ENCODE data around the gene SMIM10L2A. TPM values are rescaled to one million over a fixed set of nuclear protein-coding genes. Genes with fewer than 3 reads are reported as not detected.
A peak's percentile ranks its signal among the peaks of the same experiment; 100 is the strongest.

SMIM10L2A gene
- total RNA-seq, 1 experiment from 2014 or later, result 18.3 TPM

DNA sequence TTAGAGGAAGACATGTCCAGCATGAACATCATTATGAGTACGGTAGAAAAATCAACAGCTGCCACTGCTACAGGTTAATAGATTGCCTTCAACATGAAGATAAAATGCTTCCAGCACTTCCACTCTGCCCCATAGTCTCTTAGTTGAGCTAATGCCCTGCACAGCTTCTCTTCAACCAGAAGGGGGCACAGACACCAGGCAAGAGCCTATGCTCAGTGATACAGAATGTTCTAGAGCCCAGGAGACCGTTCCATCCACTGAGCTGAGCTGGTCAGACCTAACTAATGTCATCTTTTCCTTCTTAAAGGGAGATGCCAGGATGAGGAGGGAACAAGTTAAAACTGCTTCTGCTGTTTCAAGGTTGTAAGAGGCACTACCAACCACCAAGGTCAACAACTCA, 42.2 kb downstream of the SMIM10L2A start:
- Histone ChIP-seq H3K9me3 (ENCODE audit: control insufficient read depth, low read depth, low read length) (peaks cover 45% of the 10 kb centered on the region), H4K91ac (ENCODE audit: insufficient read length, low read depth, low read length) (no peak overlapping the region), H4K5ac (ENCODE audit: insufficient read length, low read depth, low read length) (no peak overlapping the region), H3T11ph (ENCODE audit: low read length) (no peak overlapping the region), H3K4me2 (ENCODE audit: insufficient read depth, insufficient read length, low read length) (no peak overlapping the region), H4K20me1 (ENCODE audit: control insufficient read depth, insufficient read depth, insufficient read length) (no peaks in the 10 kb centered on the region), H2BK120ac (ENCODE audit: low read depth, low read length, poor library complexity, severe bottlenecking) (no peak overlapping the region), H2BK5ac (ENCODE audit: insufficient read length, low read length) (no peak overlapping the region), H2BK12ac (ENCODE audit: insufficient read length, low read depth, low read length) (no peak overlapping the region), H3K23me2 (ENCODE audit: insufficient read length, low read depth, low read length, poor library complexity, severe bottlenecking) (no peaks in the 10 kb centered on the region), H3K9ac (ENCODE audit: extremely low read depth, insufficient read length, low read length) (no peak overlapping the region), H2BK15ac (ENCODE audit: low read depth, low read length) (no peak overlapping the region), H3K4ac (ENCODE audit: low read depth, low read length) (no peak overlapping the region), H3K23ac (ENCODE audit: insufficient read length, low read depth, low read length) (no peak overlapping the region), H2AFZ (ENCODE audit: low read length) (no peak overlapping the region), H3K27me3 (ENCODE audit: insufficient read depth, low read length) (no peaks in the 10 kb centered on the region), H3K79me1 (ENCODE audit: insufficient read depth, low read depth, low read length, poor library complexity, severe bottlenecking) (no peaks in the 10 kb centered on the region), H3K79me2 (ENCODE audit: insufficient read depth, low read length) (no peaks in the 10 kb centered on the region), H2AK5ac (ENCODE audit: insufficient read length, low read length) (no peak overlapping the region), H3K56ac (ENCODE audit: insufficient read length, low read depth, low read length) (no peak overlapping the region), H3K4me1 (ENCODE audit: insufficient read depth, low read length) (no peaks in the 10 kb centered on the region), H3K27ac (ENCODE audit: insufficient read length, low read depth, low read length) (no peak overlapping the region), H3K18ac (ENCODE audit: insufficient read length, low read depth, low read length) (no peak overlapping the region), H3K14ac (ENCODE audit: insufficient read depth, low read length) (no peak overlapping the region), H2BK20ac (ENCODE audit: low read depth, low read length, poor library complexity, severe bottlenecking) (no peak overlapping the region), H4K8ac (replicated peaks; ENCODE audit: insufficient read length, low read depth, low read length) (no peak overlapping the region)
- TF ChIP-seq, protein P1, sequence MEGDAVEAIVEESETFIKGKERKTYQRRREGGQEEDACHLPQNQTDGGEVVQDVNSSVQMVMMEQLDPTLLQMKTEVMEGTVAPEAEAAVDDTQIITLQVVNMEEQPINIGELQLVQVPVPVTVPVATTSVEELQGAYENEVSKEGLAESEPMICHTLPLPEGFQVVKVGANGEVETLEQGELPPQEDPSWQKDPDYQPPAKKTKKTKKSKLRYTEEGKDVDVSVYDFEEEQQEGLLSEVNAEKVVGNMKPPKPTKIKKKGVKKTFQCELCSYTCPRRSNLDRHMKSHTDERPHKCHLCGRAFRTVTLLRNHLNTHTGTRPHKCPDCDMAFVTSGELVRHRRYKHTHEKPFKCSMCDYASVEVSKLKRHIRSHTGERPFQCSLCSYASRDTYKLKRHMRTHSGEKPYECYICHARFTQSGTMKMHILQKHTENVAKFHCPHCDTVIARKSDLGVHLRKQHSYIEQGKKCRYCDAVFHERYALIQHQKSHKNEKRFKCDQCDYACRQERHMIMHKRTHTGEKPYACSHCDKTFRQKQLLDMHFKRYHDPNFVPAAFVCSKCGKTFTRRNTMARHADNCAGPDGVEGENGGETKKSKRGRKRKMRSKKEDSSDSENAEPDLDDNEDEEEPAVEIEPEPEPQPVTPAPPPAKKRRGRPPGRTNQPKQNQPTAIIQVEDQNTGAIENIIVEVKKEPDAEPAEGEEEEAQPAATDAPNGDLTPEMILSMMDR (conservative IDR thresholded peaks at IDR 0.05), result peak; percentile 34; the same call in 2 of the 3 replicates
- no CpG with 5 or more reads among the region's 2 CpGs for WGBS (ENCODE audit: extremely low coverage, insufficient read length, low lambda C conversion rate)
- Mint-ChIP-seq H3K4me3 (no peak overlapping the region), H3K9me3 (peaks cover 65 to 75% of the 10 kb centered on the region in 2 experiments), H3K4me1 (peaks cover 16 to 17% of the 10 kb centered on the region in 2 experiments), H3K27ac (no peak overlapping the region), H3K36me3 (ENCODE audit: insufficient read depth in 1 of 3, low read depth in 3 of 3) (peaks cover 4 to 29% (median 10%) of the 10 kb centered on the region in 3 experiments), H3K27me3 (ENCODE audit: low read depth) (peaks cover 8% of the 10 kb centered on the region)
- DNase-seq, result no peak
